ENCODE data around the gene SEMA3B. TPM values are rescaled to one million over a fixed set of nuclear protein-coding genes. Genes with fewer than 3 reads are reported as not detected.
"Not testable (repeated sequence)": the region's sequence is repeated elsewhere in the genome, so short reads cannot be mapped to it uniquely, and the experiment has no call there.

SEMA3B gene
- total RNA-seq, 1 experiment from 2014 or later = 2.6 TPM

- DNase-seq (ENCODE audit: low read depth in 1 of 2, low spot score in 2 of 2) = no peak
- H3K36me3 ChIP-seq = no peaks in the 10 kb centered on the region
- H3K27ac ChIP-seq = no peak overlapping the region
These were observed 6.4 kb downstream of the SEMA3B start for GRCh38 chr3:50275141-50275995.

DNA sequence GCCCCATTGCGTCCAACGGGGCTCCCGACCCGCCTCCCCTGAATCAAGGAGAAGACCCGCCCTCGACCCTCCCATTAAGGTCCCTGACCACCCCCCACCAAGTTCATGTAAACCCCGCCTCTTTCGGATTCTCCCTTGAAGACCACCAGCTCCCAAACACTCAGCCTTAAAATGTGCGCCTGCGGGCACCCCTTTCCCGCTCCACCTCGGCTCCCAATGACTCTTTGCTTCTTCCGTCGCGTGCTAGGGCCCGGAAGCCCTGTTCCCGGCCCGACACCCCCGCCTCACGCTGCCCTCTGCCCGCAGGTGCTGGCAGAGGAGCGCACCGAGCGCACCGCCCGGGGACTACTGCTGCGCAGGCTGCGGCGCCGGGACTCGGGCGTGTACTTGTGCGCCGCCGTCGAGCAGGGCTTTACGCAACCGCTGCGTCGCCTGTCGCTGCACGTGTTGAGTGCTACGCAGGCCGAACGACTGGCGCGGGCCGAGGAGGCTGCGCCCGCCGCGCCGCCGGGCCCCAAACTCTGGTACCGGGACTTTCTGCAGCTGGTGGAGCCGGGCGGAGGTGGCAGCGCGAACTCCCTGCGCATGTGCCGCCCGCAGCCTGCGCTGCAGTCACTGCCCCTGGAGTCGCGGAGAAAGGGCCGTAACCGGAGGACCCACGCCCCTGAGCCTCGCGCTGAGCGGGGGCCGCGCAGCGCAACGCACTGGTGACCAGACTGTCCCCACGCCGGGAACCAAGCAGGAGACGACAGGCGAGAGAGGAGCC lies 7.2 kb downstream of the SEMA3B start:
- Histone ChIP-seq H3K27ac (no peak overlapping the region), H3K36me3 (no peaks in the 10 kb centered on the region), H3K4me3 (no peak overlapping the region), H3K4me1 (replicated peaks) (peaks cover 7% of the 10 kb centered on the region), H3K9me3 (replicated peaks) (no peaks in the 10 kb centered on the region), H3K27me3 (replicated peaks) (no peaks in the 10 kb centered on the region)
- DNase-seq (ENCODE audit: low read depth in 1 of 2, low spot score in 2 of 2) = no peak

More at GRCh38 chr3:50275141-50275995, 6.4 kb downstream of the SEMA3B start:
- no peaks in the 10 kb centered on the region for H3K9me3 ChIP-seq (replicated peaks)
- peaks cover 8% of the 10 kb centered on the region for H3K4me1 ChIP-seq (replicated peaks)
- H3K27me3 ChIP-seq (replicated peaks) = no peaks in the 10 kb centered on the region
- no peak overlapping the region for H3K4me3 ChIP-seq

DNA sequence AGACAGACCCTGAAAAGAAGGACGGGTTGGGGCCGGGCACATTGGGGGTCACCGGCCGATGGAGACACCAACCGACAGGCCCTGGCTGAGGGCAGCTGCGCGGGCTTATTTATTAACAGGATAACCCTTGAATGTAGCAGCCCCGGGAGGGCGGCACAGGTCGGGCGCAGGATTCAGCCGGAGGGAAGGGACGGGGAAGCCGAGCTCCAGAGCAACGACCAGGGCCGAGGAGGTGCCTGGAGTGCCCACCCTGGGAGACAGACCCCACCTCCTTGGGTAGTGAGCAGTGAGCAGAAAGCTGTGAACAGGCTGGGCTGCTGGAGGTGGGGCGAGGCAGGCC lies 7.8 kb downstream of the SEMA3B start:
- Histone ChIP-seq H3K36me3 (no peaks in the 10 kb centered on the region), H3K4me3 (no peak overlapping the region), H3K27ac (no peak overlapping the region), H3K9me3 (replicated peaks) (no peaks in the 10 kb centered on the region), H3K4me1 (replicated peaks) (peaks cover 7% of the 10 kb centered on the region), H3K27me3 (replicated peaks) (no peaks in the 10 kb centered on the region)
- DNase-seq (ENCODE audit: low read depth in 1 of 2, low spot score in 2 of 2) = no peak

DNA sequence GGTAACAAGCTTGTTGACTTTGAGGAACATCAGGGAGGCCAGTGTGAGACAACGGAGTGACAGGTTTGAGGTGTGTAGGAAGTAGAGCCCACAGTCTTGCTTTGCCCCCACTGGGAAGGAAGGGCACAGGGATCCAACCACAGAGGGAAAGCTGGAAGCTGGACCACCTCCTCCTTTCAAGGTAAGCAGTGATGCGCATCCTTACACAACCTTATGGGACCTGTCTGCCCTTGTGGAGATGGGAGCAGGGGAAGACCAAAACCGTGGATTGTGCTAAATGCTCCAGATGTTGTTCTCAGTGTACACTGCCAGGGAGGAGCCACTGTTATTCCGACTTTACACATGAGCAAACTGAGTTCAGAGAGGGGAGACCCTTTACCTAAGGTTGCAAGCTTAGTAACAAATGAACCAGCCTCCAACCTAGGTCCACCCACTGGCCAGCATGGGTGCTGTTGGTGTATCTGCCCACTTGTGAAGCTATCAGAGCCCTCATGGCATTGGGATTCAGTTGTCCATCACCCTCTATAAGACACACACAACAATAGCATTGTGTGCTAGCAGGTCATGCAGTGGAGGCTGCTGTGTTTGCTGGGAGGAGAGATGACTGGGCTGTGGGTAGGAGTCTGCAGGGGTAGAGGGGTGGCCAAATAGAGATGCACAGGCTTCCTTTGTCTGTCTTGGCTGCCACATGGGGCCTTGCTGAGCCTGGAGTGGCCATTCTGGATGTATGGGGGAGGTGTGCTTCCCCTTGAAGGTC lies 9.4 kb downstream of the SEMA3B start:
- H3K36me3 ChIP-seq = no peaks in the 10 kb centered on the region
- peaks cover 3% of the 10 kb centered on the region for H3K4me1 ChIP-seq (replicated peaks)
- H3K27ac ChIP-seq = no peak overlapping the region
- no peak overlapping the region for H3K4me3 ChIP-seq
- H3K9me3 ChIP-seq (replicated peaks) = no peaks in the 10 kb centered on the region
- H3K27me3 ChIP-seq (replicated peaks) = no peaks in the 10 kb centered on the region
- DNase-seq (ENCODE audit: low read depth in 1 of 2, low spot score in 2 of 2) = no peak

DNA sequence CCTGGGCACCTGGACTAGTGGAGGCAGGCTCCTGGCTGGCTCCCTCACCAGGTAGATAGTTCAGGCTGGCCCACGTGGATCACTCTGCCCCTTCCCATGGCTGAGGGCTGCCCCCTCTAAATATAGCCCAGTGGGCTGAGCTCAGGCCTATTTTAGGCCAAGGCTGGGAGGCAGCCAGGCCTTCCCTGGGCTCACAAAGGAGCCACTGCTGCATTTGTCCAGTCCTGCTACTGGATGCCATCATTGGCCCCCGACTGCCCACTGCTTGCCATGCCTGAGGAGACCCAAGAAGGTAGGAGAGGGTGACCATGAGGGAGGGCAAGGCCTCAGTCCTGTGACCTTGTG lies 9.9 kb downstream of the SEMA3B start, which contains the start of gene LSMEM2:
LSMEM2 (plus strand) TSS at position 208 of the 345 bp plus-strand sequence; CDS start at position 235, 27 bp downstream.
- Histone ChIP-seq H3K27me3 (replicated peaks) (no peaks in the 10 kb centered on the region), H3K4me1 (replicated peaks) (no peaks in the 10 kb centered on the region), H3K36me3 (no peaks in the 10 kb centered on the region), H3K4me3 (no peak within 1 kb of the TSS), H3K9me3 (replicated peaks) (no peaks in the 10 kb centered on the region), H3K27ac (no peak within 1 kb of the TSS)
- DNase-seq (ENCODE audit: low read depth in 1 of 2, low spot score in 2 of 2) = no peak

DNA sequence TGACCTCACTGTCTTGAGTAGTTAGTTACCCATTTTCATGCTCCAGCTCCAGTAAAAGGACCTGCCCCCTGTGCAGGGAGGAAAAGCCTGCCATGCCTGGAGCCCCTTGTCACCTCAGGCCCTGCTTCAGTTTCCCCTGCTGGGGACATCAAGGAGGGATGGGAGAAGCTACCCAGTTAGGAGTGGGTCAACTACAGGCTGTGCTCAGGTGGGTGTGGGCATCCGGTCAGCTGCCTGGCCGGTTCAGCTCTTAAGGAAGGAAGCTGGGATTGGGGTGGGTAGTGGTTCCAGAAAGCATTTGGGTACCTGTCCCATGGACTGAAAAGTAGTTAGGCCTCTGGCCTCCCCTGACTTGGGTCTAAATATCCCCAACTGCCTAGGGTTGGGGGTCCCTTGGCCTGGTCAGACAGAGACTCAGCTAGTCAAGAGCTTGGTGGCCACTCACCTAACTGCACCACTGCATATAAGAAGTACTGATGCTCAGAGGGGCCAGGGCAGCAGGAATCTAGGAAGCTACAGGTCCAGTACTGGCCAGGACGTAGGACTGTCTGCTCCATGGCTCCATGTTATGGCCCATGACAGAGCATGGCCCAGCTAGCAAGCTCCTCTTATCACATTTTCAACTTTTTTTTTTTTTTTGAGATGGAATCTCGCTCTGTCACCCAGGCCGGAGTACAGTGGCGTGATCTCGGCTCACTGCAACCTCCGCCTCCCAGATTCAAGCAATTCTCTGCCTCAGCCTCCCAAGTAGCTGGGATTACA lies 10.5 kb downstream of the SEMA3B start:
- no peak for DNase-seq (ENCODE audit: low read depth in 1 of 2, low spot score in 2 of 2)
- Histone ChIP-seq H3K9me3 (replicated peaks) (no peaks in the 10 kb centered on the region), H3K4me3 (no peak overlapping the region), H3K36me3 (no peaks in the 10 kb centered on the region), H3K27ac (no peak overlapping the region), H3K4me1 (replicated peaks) (no peaks in the 10 kb centered on the region), H3K27me3 (replicated peaks) (no peaks in the 10 kb centered on the region)

GRCh38 chr3:50284121-50284520 lies 15.2 kb downstream of the SEMA3B start:
- not testable (repeated sequence) for DNase-seq (ENCODE audit: low read depth in 1 of 2, low spot score in 2 of 2); H3K9me3 ChIP-seq (replicated peaks); H3K4me1 ChIP-seq (replicated peaks); H3K27me3 ChIP-seq (replicated peaks); H3K27ac ChIP-seq; H3K4me3 ChIP-seq
- H3K36me3 ChIP-seq = peaks cover 21% of the 10 kb centered on the region

GRCh38 chr3:50286322-50287227 lies 17.6 kb downstream of the SEMA3B start:
- Histone ChIP-seq H3K36me3 (peaks cover 36% of the 10 kb centered on the region), H3K4me3 (no peak overlapping the region), H3K27ac (no peak overlapping the region), H3K4me1 (replicated peaks) (peaks cover 6% of the 10 kb centered on the region; the same call in 1 of the 2 replicates), H3K9me3 (replicated peaks) (no peaks in the 10 kb centered on the region), H3K27me3 (replicated peaks) (no peaks in the 10 kb centered on the region)
- no peak for DNase-seq (ENCODE audit: low read depth in 1 of 2, low spot score in 2 of 2)

DNA sequence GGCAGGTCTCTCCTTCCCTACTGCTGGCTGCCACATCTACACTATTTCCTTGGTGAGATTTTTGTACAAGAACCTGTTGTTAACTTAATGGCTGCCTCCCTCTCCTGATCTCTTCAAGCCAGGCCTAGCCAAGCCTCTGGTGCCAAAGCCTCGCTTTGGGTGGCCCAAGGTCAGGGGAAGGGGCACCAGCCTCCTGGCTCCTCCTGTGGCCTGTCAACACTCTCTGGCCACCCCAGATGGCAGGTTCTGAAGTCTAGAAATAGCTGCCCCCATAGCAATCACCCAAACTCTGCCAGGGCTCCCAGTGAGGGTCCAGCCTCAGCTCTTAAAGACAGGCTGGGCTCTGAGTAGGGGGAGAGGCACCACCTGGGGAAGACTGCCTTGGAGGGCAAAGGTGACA lies 18.3 kb downstream of the SEMA3B start:
- no peak for DNase-seq (ENCODE audit: low read depth in 1 of 2, low spot score in 2 of 2)
- Histone ChIP-seq H3K27ac (no peak overlapping the region), H3K9me3 (replicated peaks) (no peaks in the 10 kb centered on the region), H3K27me3 (replicated peaks) (no peaks in the 10 kb centered on the region), H3K36me3 (peaks cover 42% of the 10 kb centered on the region), H3K4me1 (replicated peaks) (peaks cover 8% of the 10 kb centered on the region; the same call in 1 of the 2 replicates), H3K4me3 (no peak overlapping the region)

- Histone ChIP-seq H3K9me3 (replicated peaks) (no peaks in the 10 kb centered on the region), H3K27ac (no peak overlapping the region), H3K27me3 (replicated peaks) (no peaks in the 10 kb centered on the region), H3K36me3 (peaks cover 42% of the 10 kb centered on the region), H3K4me3 (no peak overlapping the region), H3K4me1 (replicated peaks) (peaks cover 14% of the 10 kb centered on the region)
- DNase-seq (ENCODE audit: low read depth in 1 of 2, low spot score in 2 of 2) = no peak
These were observed 19.6 kb downstream of the SEMA3B start for GRCh38 chr3:50288387-50289007.

GRCh38 chr3:50289130-50289529 lies 20.2 kb downstream of the SEMA3B start:
- Histone ChIP-seq H3K27me3 (replicated peaks) (no peaks in the 10 kb centered on the region), H3K4me1 (replicated peaks) (peaks cover 14% of the 10 kb centered on the region), H3K36me3 (peaks cover 42% of the 10 kb centered on the region)

DNA sequence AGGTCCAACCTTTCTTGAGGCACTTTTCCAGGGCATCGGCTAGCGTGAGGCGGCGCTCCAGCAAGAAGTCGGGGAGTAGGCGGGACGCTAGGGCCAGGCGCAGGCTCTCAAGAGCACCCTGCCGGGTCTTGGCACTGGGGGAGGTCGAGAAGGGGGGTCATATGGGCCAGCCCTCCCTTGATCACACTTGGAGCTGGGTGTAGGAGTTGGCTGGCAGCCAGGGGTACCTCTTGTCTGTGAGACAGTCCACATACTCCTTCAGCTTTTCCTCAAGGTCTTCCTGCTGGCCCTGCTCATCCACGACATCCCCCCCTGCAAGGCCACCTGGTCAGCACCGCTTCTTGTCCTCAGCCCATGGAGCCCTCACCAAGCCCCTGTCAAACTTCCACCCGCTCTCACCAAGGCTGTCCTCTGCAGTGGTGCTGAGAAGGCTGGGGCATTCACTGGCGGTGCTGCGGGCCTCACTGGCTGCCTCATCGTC lies 21.3 kb downstream of the SEMA3B start:
- no peak overlapping the region for H3K27ac ChIP-seq
- H3K4me1 ChIP-seq (replicated peaks) = peaks cover 14% of the 10 kb centered on the region
- H3K4me3 ChIP-seq = no peak overlapping the region
- DNase-seq (ENCODE audit: low read depth in 1 of 2, low spot score in 2 of 2) = no peak
- no peaks in the 10 kb centered on the region for H3K9me3 ChIP-seq (replicated peaks)
- peaks cover 42% of the 10 kb centered on the region for H3K36me3 ChIP-seq
- H3K27me3 ChIP-seq (replicated peaks) = no peaks in the 10 kb centered on the region

More at GRCh38 chr3:50289130-50289529, 20.2 kb downstream of the SEMA3B start:
- Histone ChIP-seq H3K4me3 (no peak overlapping the region), H3K27ac (no peak overlapping the region), H3K9me3 (replicated peaks) (no peaks in the 10 kb centered on the region)
- DNase-seq (ENCODE audit: low read depth in 1 of 2, low spot score in 2 of 2) = no peak

Data from SJSA1 (cell line).